H1 (cell line): ENCODE measurements around the gene EZH1. TPM values are rescaled to one million over a fixed set of nuclear protein-coding genes. Genes with fewer than 3 reads are reported as not detected.
A peak's percentile ranks its signal among the peaks of the same experiment; 100 is the strongest.

Experiments used
- CTCF ChIA-PET: fragments of 300-600 bp; sonication (Branson Sonifier 250); formaldehyde crosslinking; loops from one replicate; lab custom pipeline; 2021; ENCODE audit not compliant: partially characterized antibody; lab: Charles Lee
- POLR2A ChIA-PET: fragments of 300-600 bp; sonication (Branson Sonifier 250); formaldehyde crosslinking; loops from one replicate; lab custom pipeline; 2021; ENCODE audit warnings: inconsistent platforms; ENCODE audit not compliant: partially characterized antibody; lab: Charles Lee
- DNase-seq, 2 experiments: peaks; one replicate each; pipeline versions ENCODE4 v3.0.0 to v3.0.0-alpha.2; 2010 to 2022; ENCODE audit warnings: low spot score in 2 of 2, low read depth in 1 of 2, mixed read lengths in 1 of 2
- FAIRE-seq: peaks from 2 replicates; lab custom pipeline; 2011; peaks lifted over from hg19 to GRCh38; lab: Jason Lieb, UNC
- H2AFZ ChIP-seq: 2 replicates; pipeline ENCODE4 v1.8.1; 2012; ENCODE audit warnings: low read length, inconsistent platforms
- H2AK5ac ChIP-seq: 2 replicates; pipeline ENCODE4 v1.6.1; 2013; ENCODE audit warnings: low read depth, low read length
- H2BK120ac ChIP-seq: replicated peaks from 2 replicates; pipeline ENCODE3; 2013; ENCODE audit warnings: low read depth, low read length, inconsistent platforms
- H2BK12ac ChIP-seq: 2 replicates; pipeline ENCODE4 v1.6.1; 2013; ENCODE audit warnings: low read depth, low read length
- H2BK15ac ChIP-seq: 2 replicates; pipeline ENCODE4 v1.6.1; 2013; ENCODE audit warnings: low read length
- H2BK20ac ChIP-seq: 2 replicates; pipeline ENCODE4 v1.6.1; 2013; ENCODE audit warnings: low read length
- H2BK5ac ChIP-seq: 2 replicates; pipeline ENCODE4 v1.6.1; 2013; ENCODE audit warnings: low read depth, low read length
- H3K14ac ChIP-seq: 2 replicates; pipeline ENCODE4 v1.6.1; 2013; ENCODE audit warnings: inconsistent platforms; ENCODE audit not compliant: insufficient read length
- H3K18ac ChIP-seq: 2 replicates; pipeline ENCODE4 v1.6.1; 2013; ENCODE audit warnings: low read length; ENCODE audit errors: extremely low read depth
- H3K23ac ChIP-seq: 2 replicates; pipeline ENCODE4 v1.6.1; 2013; ENCODE audit warnings: inconsistent platforms; ENCODE audit not compliant: insufficient read length
- H3K23me2 ChIP-seq: 2 replicates; pipeline ENCODE4 v1.6.1; 2013; ENCODE audit warnings: low read depth, low read length
- H3K27ac ChIP-seq: 2 replicates; pipeline ENCODE4 v1.6.1; 2011; ENCODE audit warnings: low read depth, low read length, inconsistent platforms
- H3K27me3 ChIP-seq, 4 experiments: replicated peaks in 1 of 4; 1 replicate in 1 of 4; 2 replicates in 3 of 4; pipeline versions ENCODE4 v1.6.1 to v1.8.1; 2011 to 2013; ENCODE audit warnings: low read length in 3 of 4, mild to moderate bottlenecking in 3 of 4, inconsistent platforms in 2 of 4, mixed read lengths in 2 of 4, moderate library complexity in 1 of 4; ENCODE audit not compliant: control insufficient read depth in 3 of 4, insufficient read depth in 3 of 4; ENCODE audit errors: extremely low read depth in 1 of 4
- H3K36me3 ChIP-seq, 4 experiments: 2 replicates each; pipeline versions ENCODE4 v1.6.1 to v1.8.1; 2011 to 2013; ENCODE audit warnings: mild to moderate bottlenecking in 4 of 4, low read length in 3 of 4, moderate library complexity in 2 of 4, control low read depth in 1 of 4, inconsistent platforms in 1 of 4; ENCODE audit not compliant: insufficient read depth in 4 of 4, control insufficient read depth in 2 of 4
- H3K4ac ChIP-seq: replicated peaks from 2 replicates; pipeline ENCODE3; 2013; ENCODE audit warnings: low read length, low read depth, mixed read lengths, inconsistent platforms; ENCODE audit not compliant: insufficient read length
- H3K4me1 ChIP-seq, 4 experiments: replicated peaks in 1 of 4; 1 replicate in 1 of 4; 2 replicates in 3 of 4; pipeline versions ENCODE4 v1.6.1 to v1.8.1; 2011 to 2013; ENCODE audit warnings: low read length in 3 of 4, inconsistent platforms in 2 of 4, mixed read lengths in 1 of 4; ENCODE audit not compliant: insufficient read depth in 4 of 4, control insufficient read depth in 3 of 4
- H3K4me2 ChIP-seq, 2 experiments: 2 replicates each; pipeline versions ENCODE4 v1.6.1 to v1.8.1; 2011 to 2013; ENCODE audit warnings: low read depth in 2 of 2, low read length in 2 of 2, control low read depth in 1 of 2, inconsistent platforms in 1 of 2, mild to moderate bottlenecking in 1 of 2; ENCODE audit not compliant: insufficient read depth in 1 of 2
- H3K4me3 ChIP-seq, 4 experiments: fragments of 200-600, 300-600 bp in 1 of 4; sonication (generic), shearing (Covaris generic), sonication (Bioruptor Twin) in 1 of 4; 2 replicates each; pipeline versions ENCODE4 v1.5.1 to v1.8.1; 2011 to 2016; ENCODE audit warnings: low read length in 4 of 4, low read depth in 3 of 4, control low read depth in 2 of 4, inconsistent platforms in 2 of 4, mild to moderate bottlenecking in 2 of 4, mixed read lengths in 1 of 4, moderate library complexity in 1 of 4; ENCODE audit not compliant: insufficient read depth in 2 of 4; ENCODE audit errors: extremely low read depth in 1 of 4
- H3K56ac ChIP-seq: replicated peaks from 2 replicates; pipeline ENCODE3; 2013; ENCODE audit warnings: low read depth, mild to moderate bottlenecking, mixed read lengths, low read length, inconsistent platforms; ENCODE audit not compliant: insufficient read length
- H3K79me1 ChIP-seq: 2 replicates; pipeline ENCODE4 v1.6.1; 2013; ENCODE audit warnings: low read depth, low read length, control low read depth
- H3K79me2 ChIP-seq, 2 experiments: 2 replicates each; pipeline versions ENCODE4 v1.6.1 to v1.8.1; 2012 to 2013; ENCODE audit warnings: low read length in 2 of 2, mild to moderate bottlenecking in 2 of 2, inconsistent platforms in 1 of 2; ENCODE audit not compliant: insufficient read depth in 2 of 2, control insufficient read depth in 1 of 2
- H3K9ac ChIP-seq, 4 experiments: replicated peaks in 1 of 4; 1 replicate in 1 of 4; 2 replicates in 3 of 4; pipeline versions ENCODE4 v1.6.1 to v1.8.1; 2011 to 2013; ENCODE audit warnings: low read depth in 3 of 4, low read length in 3 of 4, control low read depth in 2 of 4, mild to moderate bottlenecking in 2 of 4, moderate library complexity in 2 of 4, inconsistent platforms in 1 of 4; ENCODE audit errors: extremely low read depth in 1 of 4
- H3K9me3 ChIP-seq, 2 experiments: 2 replicates each; pipeline versions ENCODE4 v1.6.1 to v1.8.1; 2012 to 2013; ENCODE audit warnings: mild to moderate bottlenecking in 2 of 2, moderate library complexity in 2 of 2, control low read depth in 1 of 2, inconsistent platforms in 1 of 2, low read depth in 1 of 2, low read length in 1 of 2, mixed read lengths in 1 of 2; ENCODE audit not compliant: insufficient read depth in 2 of 2
- H4K20me1 ChIP-seq, 2 experiments: replicated peaks in 1 of 2; 2 replicates each; pipeline versions ENCODE3 to v1.8.1; 2011 to 2013; ENCODE audit warnings: inconsistent platforms in 2 of 2, low read length in 2 of 2, mild to moderate bottlenecking in 1 of 2; ENCODE audit not compliant: insufficient read depth in 2 of 2, control insufficient read depth in 1 of 2
- H4K5ac ChIP-seq: 2 replicates; pipeline ENCODE4 v1.6.1; 2013; ENCODE audit warnings: low read length, low read depth, mixed read lengths, inconsistent platforms; ENCODE audit not compliant: insufficient read length
- H4K8ac ChIP-seq: 2 replicates; pipeline ENCODE4 v1.8.0; 2013; ENCODE audit warnings: mild to moderate bottlenecking, moderate library complexity, low read length, inconsistent platforms; ENCODE audit not compliant: insufficient read depth; ENCODE audit errors: extremely low read depth
- H4K91ac ChIP-seq: replicated peaks from 2 replicates; pipeline ENCODE3; 2013; ENCODE audit warnings: low read length, mixed read lengths, inconsistent platforms; ENCODE audit not compliant: insufficient read length
- ATF3 ChIP-seq: IDR thresholded peaks from 2 replicates; pipeline ENCODE4 v1.6.1; 2011; ENCODE audit warnings: low read depth, mild to moderate bottlenecking, low read length; ENCODE audit not compliant: insufficient read depth
- BCL11A ChIP-seq, 2 experiments: IDR thresholded peaks; one replicate each; pipeline ENCODE4 v1.6.1; 2011; ENCODE audit warnings: low read depth in 2 of 2, low read length in 2 of 2, mild to moderate bottlenecking in 2 of 2
- CTBP2 ChIP-seq: IDR thresholded peaks from 2 replicates; pipeline ENCODE4 v1.7.0; 2011; ENCODE audit warnings: borderline replicate concordance, mild to moderate bottlenecking, moderate library complexity, mixed read lengths, low read length; ENCODE audit not compliant: insufficient read depth, insufficient read length
- HDAC2 ChIP-seq, 2 experiments: fragments of 300-600 bp in 1 of 2; sonication (generic) in 1 of 2; IDR thresholded peaks; 2 replicates each; pipeline ENCODE4 v1.6.1; 2011 to 2012; ENCODE audit warnings: low read depth in 2 of 2, low read length in 2 of 2, mild to moderate bottlenecking in 2 of 2, moderate library complexity in 2 of 2, borderline replicate concordance in 1 of 2, inconsistent platforms in 1 of 2
- JUND ChIP-seq: IDR thresholded peaks from 2 replicates; pipeline ENCODE4 v1.6.1; 2011; ENCODE audit warnings: mild to moderate bottlenecking, improper control_type of control experiment, low read length
- POLR2AphosphoS5 ChIP-seq: IDR thresholded peaks from 2 replicates; pipeline ENCODE4 v1.6.1; 2011; ENCODE audit warnings: low read depth, low read length
- RBBP5 ChIP-seq: IDR thresholded peaks from 2 replicates; pipeline ENCODE4 v1.7.1; 2012; ENCODE audit warnings: low read depth, mild to moderate bottlenecking, inconsistent platforms, low read length, moderate library complexity, borderline replicate concordance
- RNF2 ChIP-seq: fragments of 200-900, 300-1000 bp; sonication (generic); IDR thresholded peaks from 2 replicates; pipeline ENCODE4 v1.7.1; 2016; ENCODE audit warnings: borderline replicate concordance, low read depth, mild to moderate bottlenecking, antibody characterized with exemption, low read length; ENCODE audit not compliant: poor library complexity, severe bottlenecking; ENCODE audit errors: missing control alignments
- SP1 ChIP-seq: IDR thresholded peaks from 2 replicates; pipeline ENCODE4 v1.6.1; 2011; ENCODE audit warnings: low read depth, low read length
- ZNF274 ChIP-seq: IDR thresholded peaks from 2 replicates; pipeline ENCODE4 v1.7.0; 2012; ENCODE audit warnings: low read length, borderline replicate concordance; ENCODE audit errors: extremely low read depth
- WGBS, 2 experiments: shearing (Covaris generic) in 1 of 2; methylation state at CpG; one replicate each; pipeline versions ENCODE4 v1.1.6 to v1.1.7; 2013 to 2015; ENCODE audit warnings: low lambda C conversion rate in 2 of 2, mixed read lengths in 2 of 2, inconsistent platforms in 1 of 2, low coverage in 1 of 2, missing lambda C conversion rate in 1 of 2; ENCODE audit not compliant: insufficient replicate concordance in 2 of 2, insufficient coverage in 1 of 2, insufficient read length in 1 of 2; ENCODE audit errors: extremely low coverage in 1 of 2, missing lambda C conversion rate in 1 of 2; 5-methylcytosine and 5-hydroxymethylcytosine counted together
- polyA plus RNA-seq, 7 experiments: library from polyadenylated mRNA; depleted of rRNA in 3 of 7; stranded (reverse) in 5 of 7; unstranded in 2 of 7; fragments of >200 nt in 5 of 7; fragments of 200-250 nt in 2 of 7; gene quantifications; 1 replicate in 5 of 7; 2 replicates in 1 of 7; 4 replicates in 1 of 7; pipeline versions ENCODE4 v1.2.1 to v1.2.3, GENCODE V29; 2011 to 2013; ENCODE audit warnings: missing spikeins in 2 of 7, mixed read lengths in 2 of 7
- total RNA-seq: library from RNA; stranded (reverse); fragmentation: NEBNext Ultra II Directional; extraction: Animal tissue kit (Norgen Biotek cat#: 25700); gene quantifications from 2 replicates; pipeline ENCODE4 v1.2.1, GENCODE V29; 2021

EZH1 gene
- total and polyA plus RNA-seq, 2 of the 8 experiments (the other 6 are each of a cell fraction or from before 2014, with no cell fraction given), result 17.4 to 20.8 TPM

- Histone ChIP-seq H2BK5ac (no peak overlapping the region; the same call in 1 of the 2 replicates), H3K27ac (no peak overlapping the region), H2AK5ac (no peak overlapping the region), H3K36me3 (peaks cover 0 to 11% (median 0%) of the 10 kb centered on the region in 4 experiments; a peak in 3 of 8 replicates), H3K4me1 (peaks cover 0 to 52% (median 35%) of the 10 kb centered on the region in 4 experiments; a peak in 6 of 7 replicates), H3K79me2 (no peaks in the 10 kb centered on the region), H4K20me1 (peaks cover 3 to 15% of the 10 kb centered on the region in 2 experiments), H3K56ac (no peak overlapping the region), H3K23ac (no peak overlapping the region), H3K23me2 (peaks cover 33% of the 10 kb centered on the region), H4K91ac (no peak overlapping the region), H4K5ac (no peak overlapping the region), H3K27me3 (peaks cover 2 to 46% (median 31%) of the 10 kb centered on the region in 4 experiments), H3K4me2 (peak overlapping the region; percentile 58 to 88), H3K4ac (no peak overlapping the region), H2BK120ac (no peak overlapping the region), H3K18ac (peak overlapping the region; percentile 78; the same call in 1 of the 2 replicates), H3K14ac (no peak overlapping the region), H3K9ac (no peak overlapping the region), H2BK20ac (0 out of 2 replicates have a peak overlapping the region, but pooled peaks have one; percentile 40), H4K8ac (no peak overlapping the region), H2AFZ (no peak overlapping the region), H2BK12ac (peak overlapping the region; percentile 97; the same call in 1 of the 2 replicates), H3K9me3 (no peaks in the 10 kb centered on the region), H3K79me1 (no peaks in the 10 kb centered on the region), H3K4me3 (peak overlapping the region; percentile 77 to 84 (median 82); a peak in 6 of 8 replicates), H2BK15ac (peak overlapping the region; percentile 90; the same call in 1 of the 2 replicates)
- WGBS, 2 experiments, result 33% methylated on average over 6 of the region's 9 CpGs; no CpG with 5 or more reads in 1 of the 2 experiments
- peak in 1 of 2 experiments; percentile 63 for DNase-seq
- POLR2A ChIA-PET, result interaction anchor here (0.6 to 14.0 kb wide), 6 partner anchors 9 to 159 kb away, joined by 3 to 239 read pairs (median 6); partner anchors contain the start of genes PSMC3IP, PSME3, RETREG3 and TUBG1
- CTCF ChIA-PET, result interaction anchor here (0.7 to 4.8 kb wide), 16 partner anchors 9 to 155 kb away, joined by 3 to 40 read pairs (median 4); partner anchors contain the start of genes CNTNAP1, TUBG1 and TUBG2
- FAIRE-seq, result no peak
- TF ChIP-seq ATF3, result no peak
- no peak for TF ChIP-seq JUND
- TF ChIP-seq HDAC2 (IDR thresholded peaks at IDR 0.05; ENCODE audit: borderline replicate concordance in 1 of 2, low read depth in 2 of 2, low read length in 2 of 2), result no peak
- no peak for TF ChIP-seq RNF2
- TF ChIP-seq ZNF274, result no peak
- TF ChIP-seq SP1, result no peak
- no peak for TF ChIP-seq CTBP2
- TF ChIP-seq RBBP5, result no peak
- TF ChIP-seq POLR2AphosphoS5, result no peak
- TF ChIP-seq BCL11A (IDR thresholded peaks at IDR 0.05; ENCODE audit: low read depth in 2 of 2, low read length in 2 of 2), result no peak
Measured at GRCh38 chr17:42674755-42675347, 70.0 kb downstream of the EZH1 start.
